Posterior cingulate gyrus (tissue), 11 donors: Measurements from ENCODE around the gene RNU2-63P.
"Not testable (repeated sequence)": the region's sequence is repeated elsewhere in the genome, so short reads cannot be mapped to it uniquely, and the experiment has no call there.

Source experiments
- DNase-seq, 10 donors: peaks; one replicate each; pipeline versions ENCODE4 v3.0.0 to v3.0.0-alpha.2; 2020 to 2021; ENCODE audit warnings: mixed read lengths in 3 of 10
- intact Hi-C: fragments of 100-400 bp; cut with DNase I; formaldehyde crosslinking; loops from one replicate; pipeline ENCODE4 v1.15.1; 2023

RNU2-63P gene

GRCh38 chr2:87994304-87994850 lies 22.0 kb downstream of the RNU2-63P start:
- intact Hi-C loops, DNase-seq: not testable (repeated sequence)

DNA sequence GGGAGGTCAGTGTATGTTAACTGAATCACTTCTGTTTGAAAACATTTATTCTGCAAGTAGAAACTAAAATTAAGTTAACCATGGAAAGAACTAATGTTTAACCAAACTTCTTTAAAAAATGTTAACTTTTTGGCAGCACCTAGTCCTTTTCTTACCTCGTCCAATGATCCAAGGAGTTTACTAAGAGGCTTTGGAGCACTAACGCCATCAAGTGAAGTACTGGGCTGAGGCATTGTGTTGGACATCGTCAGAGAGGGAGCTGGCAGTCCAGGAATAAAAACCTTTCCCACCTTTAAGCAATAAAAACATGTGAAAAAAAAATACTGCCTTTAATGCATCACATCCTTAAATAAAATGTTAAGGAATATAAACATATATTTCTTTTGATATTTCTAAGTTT lies 23.8 kb downstream of the RNU2-63P start:
- DNase-seq, intact Hi-C loops: not testable (repeated sequence)

DNA sequence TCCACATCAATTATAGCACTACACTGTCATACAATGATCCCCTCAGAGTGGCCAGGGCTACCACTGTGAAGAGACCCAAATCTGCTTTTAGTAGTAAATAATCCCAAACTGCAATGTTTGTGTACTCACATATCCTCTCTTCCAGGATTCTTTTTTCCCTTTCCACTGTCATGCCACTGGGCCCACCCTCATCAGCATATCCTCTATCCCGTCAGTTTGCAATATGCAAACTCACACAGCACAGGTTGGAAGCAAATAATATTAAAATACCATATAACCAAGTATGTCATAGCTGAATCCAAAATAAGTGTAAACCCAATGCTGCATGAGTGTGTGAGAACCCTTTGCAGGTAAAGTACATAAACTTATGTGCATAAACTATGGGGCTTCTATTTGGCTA lies 28.9 kb downstream of the RNU2-63P start:
- intact Hi-C loops, DNase-seq: not testable (repeated sequence)

- intact Hi-C loops, DNase-seq: not testable (repeated sequence)
These were observed 30.4 kb downstream of the RNU2-63P start for GRCh38 chr2:87985902-87986301.

DNA sequence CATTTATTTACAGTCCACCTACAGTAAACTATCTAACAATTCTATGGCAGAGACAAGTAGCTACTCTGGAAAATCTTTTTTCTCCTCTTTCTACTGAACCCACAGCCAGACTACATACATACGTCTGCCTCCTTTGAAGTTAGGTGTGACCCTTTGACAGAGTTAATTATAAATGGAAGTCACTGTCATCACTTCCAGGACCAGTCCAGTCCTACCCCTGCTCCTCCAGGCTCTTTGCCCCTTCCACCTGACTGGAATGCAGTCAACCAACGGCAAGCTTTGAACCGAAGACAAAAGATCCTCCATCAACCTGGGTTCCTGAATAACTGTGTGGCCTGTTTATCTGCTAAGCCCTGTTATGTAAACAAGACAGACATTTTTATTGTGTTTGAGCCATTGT lies 35.2 kb downstream of the RNU2-63P start:
- DNase-seq, intact Hi-C loops: not testable (repeated sequence)

- intact Hi-C loops, DNase-seq: not testable (repeated sequence)
These were observed 44.0 kb downstream of the RNU2-63P start for GRCh38 chr2:87972385-87972784.
